ENCODE results near the gene SPAG5. TPM values are rescaled to one million over a fixed set of nuclear protein-coding genes. Genes with fewer than 3 reads are reported as not detected.
"Not testable (repeated sequence)": the region's sequence is repeated elsewhere in the genome, so short reads cannot be mapped to it uniquely, and the experiment has no call there.

SPAG5 gene
- total RNA-seq, 2 experiments from 2014 or later = 94.4 to 95.4 TPM

DNA sequence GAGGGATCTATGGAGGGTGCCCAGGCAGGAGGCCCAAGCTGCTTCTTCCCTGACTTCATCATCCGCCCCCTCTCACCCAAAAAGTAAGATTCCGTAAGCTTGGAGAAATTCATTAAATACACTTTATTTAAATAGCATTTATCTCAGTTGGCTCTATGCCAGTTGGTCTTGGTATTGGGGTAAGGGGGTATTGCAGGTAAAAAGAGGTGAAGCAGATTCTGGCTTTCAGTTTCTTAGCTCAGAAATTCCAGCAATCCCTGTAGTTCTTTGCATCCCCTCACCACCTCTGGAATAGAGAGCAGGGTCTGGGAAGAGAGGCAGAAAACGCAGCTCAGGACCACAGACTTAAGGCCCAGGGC is 21.4 kb downstream of the SPAG5 start:
- ChIA-PET CTCF (interaction anchor here (0.5 to 1.0 kb wide), 3 partner anchors 22 to 647 kb away, joined by 4 to 5 read pairs (median 4); no protein-coding TSS in a partner anchor), POLR2A (interaction anchor here (1.0 to 1.4 kb wide), 2 partner anchors 22 to 27 kb away, joined by 3 to 7 read pairs; no protein-coding TSS in a partner anchor)

- POLR2A ChIA-PET = interaction anchor here (0.6 to 1.4 kb wide), 3 partner anchors 11 to 26 kb away, joined by 3 to 7 read pairs (median 3); no protein-coding TSS in a partner anchor
- CTCF ChIA-PET = interaction anchor here (0.5 to 1.0 kb wide), 3 partner anchors 23 to 648 kb away, joined by 4 to 5 read pairs (median 4); no protein-coding TSS in a partner anchor
Measured at GRCh38 chr17:28576758-28577465, 21.9 kb downstream of the SPAG5 start, which contains the start of gene ALDOC. Gene ALDOC, minus strand, starts transcription at chr17:28576895. Its CDS starts 1,363 bp downstream, at chr17:28575532.

- POLR2A ChIA-PET = interaction anchor here (0.6 to 1.3 kb wide), 3 partner anchors 10 to 191 kb away, joined by 3 to 4 read pairs (median 3); no protein-coding TSS in a partner anchor
- CTCF ChIA-PET = not testable (repeated sequence)
Measured at GRCh38 chr17:28576016-28576415, 22.8 kb downstream of the SPAG5 start.

DNA sequence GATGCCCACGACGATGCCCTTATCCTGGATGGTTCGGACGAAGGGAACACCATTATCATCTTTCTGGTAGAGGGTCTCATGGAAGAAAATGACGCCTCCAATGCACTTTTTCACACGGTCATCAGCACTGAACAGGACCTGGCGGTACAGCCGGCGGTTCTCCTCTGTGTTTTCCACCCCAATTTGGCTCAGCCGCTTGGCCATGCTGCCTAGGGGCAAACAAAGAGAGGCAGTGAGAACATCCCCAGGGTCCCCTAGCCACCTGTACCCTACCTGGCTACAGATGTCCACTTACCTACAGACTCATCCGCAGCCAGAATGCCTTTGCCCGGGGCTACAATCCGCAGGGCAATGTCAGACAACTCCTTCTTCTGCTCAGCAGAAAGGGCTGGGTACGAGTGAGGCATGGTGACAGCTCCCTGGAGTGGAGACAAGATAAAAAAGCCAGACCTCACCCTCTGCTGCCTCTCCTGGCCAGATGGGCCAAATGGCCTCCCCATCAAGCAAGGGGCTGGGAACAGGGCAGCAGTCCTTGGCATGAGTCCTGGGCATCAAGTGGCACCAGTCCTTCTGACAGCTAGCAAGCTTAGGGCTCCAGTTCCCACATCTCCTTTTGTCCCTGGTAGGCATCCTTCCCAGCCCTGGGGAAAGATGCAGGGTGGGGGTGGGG is 23.6 kb downstream of the SPAG5 start:
- CTCF ChIA-PET = interaction anchor here (1.4 kb wide), 1 partner anchor 22 kb away, joined by 5 read pairs; the partner anchor contains the start of gene UNC119
- POLR2A ChIA-PET = interaction anchor here (0.9 to 1.3 kb wide), 2 partner anchors 24 to 190 kb away, joined by 3 to 4 read pairs; no protein-coding TSS in a partner anchor

- CTCF ChIA-PET = interaction anchor here (1.4 kb wide), 1 partner anchor 22 kb away, joined by 5 read pairs; the partner anchor contains the start of gene UNC119
- POLR2A ChIA-PET = no interaction called here
Measured at GRCh38 chr17:28574526-28574925, 24.3 kb downstream of the SPAG5 start.

- CTCF ChIA-PET = interaction anchor here (1.4 kb wide), 1 partner anchor 21 kb away, joined by 5 read pairs; the partner anchor contains the start of gene UNC119
- POLR2A ChIA-PET = no interaction called here
Measured at GRCh38 chr17:28573966-28574480, 24.8 kb downstream of the SPAG5 start.

GRCh38 chr17:28573521-28573920 is 25.3 kb downstream of the SPAG5 start:
- CTCF ChIA-PET = no interaction called here
- POLR2A ChIA-PET = no interaction called here

DNA sequence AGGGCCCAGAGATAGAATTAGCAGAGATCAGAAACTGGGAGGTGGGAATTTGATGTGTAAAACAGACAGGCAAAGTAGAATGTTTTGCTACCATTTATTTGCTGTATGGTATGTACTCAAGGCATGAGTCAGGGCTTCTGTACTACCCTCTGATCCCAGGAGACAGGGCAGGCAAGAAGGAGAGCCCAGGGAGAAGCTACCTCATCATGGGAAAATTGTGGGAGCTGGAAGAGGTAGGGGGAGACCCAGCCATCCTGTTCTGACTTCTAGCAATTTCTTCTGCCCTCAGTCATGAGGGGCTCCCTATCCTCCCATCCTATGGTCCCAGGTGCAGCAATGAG is 25.8 kb downstream of the SPAG5 start:
- CTCF ChIA-PET = no interaction called here
- POLR2A ChIA-PET = interaction anchor here (0.7 kb wide), 1 partner anchor 26 kb away, joined by 3 read pairs; no protein-coding TSS in a partner anchor

- POLR2A ChIA-PET = interaction anchor here (0.6 to 1.5 kb wide), 5 partner anchors 21 to 147 kb away, joined by 3 to 5 read pairs (median 3); partner anchors contain the start of gene RPL23A
- CTCF ChIA-PET = interaction anchor here (1.0 to 2.1 kb wide), 2 partner anchors 18 to 25 kb away, joined by 3 to 10 read pairs; no protein-coding TSS in a partner anchor
Measured at GRCh38 chr17:28572259-28573039, 26.4 kb downstream of the SPAG5 start.

GRCh38 chr17:28571361-28572122 is 27.3 kb downstream of the SPAG5 start, which contains the start of gene PIGS:
Gene PIGS, minus strand, starts transcription at chr17:28571524. Its CDS starts 28 bp downstream, at chr17:28571496.
- ChIA-PET POLR2A (interaction anchor here (0.6 to 1.8 kb wide), 10 partner anchors 20 to 236 kb away, joined by 3 to 8 read pairs (median 4); partner anchors contain the start of genes BLTP2, RPL23A and TNFAIP1), CTCF (interaction anchor here (0.7 to 2.1 kb wide), 5 partner anchors 9 to 42 kb away, joined by 3 to 10 read pairs (median 3); no protein-coding TSS in a partner anchor)

- ChIA-PET CTCF (interaction anchor here (0.6 to 2.1 kb wide), 8 partner anchors 10 to 218 kb away, joined by 3 to 10 read pairs (median 4); no protein-coding TSS in a partner anchor), POLR2A (interaction anchor here (0.6 to 1.8 kb wide), 7 partner anchors 21 to 235 kb away, joined by 3 to 8 read pairs (median 4); partner anchors contain the start of genes BLTP2, RPL23A and TNFAIP1)
Measured at GRCh38 chr17:28570716-28571360, 28.0 kb downstream of the SPAG5 start.

DNA sequence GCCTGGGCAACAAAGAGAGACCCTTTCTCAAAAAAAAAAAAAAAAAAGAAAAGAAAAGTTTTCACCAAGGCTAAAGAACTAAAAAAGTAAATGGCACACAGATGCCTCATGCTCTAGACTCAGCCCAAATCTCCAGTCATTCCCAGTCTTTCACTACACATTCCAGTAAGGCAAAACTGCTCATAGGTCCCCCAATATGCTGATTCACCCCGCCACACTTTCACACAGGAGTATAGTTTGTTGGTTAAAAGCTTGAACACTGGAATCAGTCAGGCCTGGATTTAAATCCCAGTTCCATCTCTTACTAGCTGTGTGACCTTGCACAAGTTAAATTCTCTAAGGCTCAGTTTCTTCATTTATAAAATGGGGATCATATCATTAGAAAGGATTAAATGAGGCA is 29.4 kb downstream of the SPAG5 start:
- POLR2A ChIA-PET = no interaction called here
- CTCF ChIA-PET = interaction anchor here (1.2 kb wide), 1 partner anchor 16 kb away, joined by 5 read pairs; no protein-coding TSS in a partner anchor

DNA sequence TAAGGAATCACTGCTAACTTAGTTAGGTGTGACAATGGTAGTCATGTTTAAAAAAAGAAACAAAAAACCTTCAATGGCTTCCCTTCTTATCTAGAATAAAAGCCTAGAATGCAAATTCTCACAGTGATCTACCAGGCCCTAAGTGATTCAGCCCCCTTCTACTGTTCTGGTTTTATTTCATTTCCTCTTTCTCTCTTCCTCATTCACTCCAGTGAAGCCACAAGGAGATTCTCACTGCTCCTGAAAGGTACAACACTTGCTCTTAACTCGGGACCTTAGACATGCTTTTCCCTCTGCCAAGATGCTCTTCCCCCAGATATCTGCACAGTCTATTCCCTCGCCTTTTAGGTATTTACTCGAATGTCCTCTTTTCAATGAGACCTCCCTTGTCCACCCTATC is 31.2 kb downstream of the SPAG5 start:
- ChIA-PET POLR2A (no interaction called here), CTCF (no interaction called here)

DNA sequence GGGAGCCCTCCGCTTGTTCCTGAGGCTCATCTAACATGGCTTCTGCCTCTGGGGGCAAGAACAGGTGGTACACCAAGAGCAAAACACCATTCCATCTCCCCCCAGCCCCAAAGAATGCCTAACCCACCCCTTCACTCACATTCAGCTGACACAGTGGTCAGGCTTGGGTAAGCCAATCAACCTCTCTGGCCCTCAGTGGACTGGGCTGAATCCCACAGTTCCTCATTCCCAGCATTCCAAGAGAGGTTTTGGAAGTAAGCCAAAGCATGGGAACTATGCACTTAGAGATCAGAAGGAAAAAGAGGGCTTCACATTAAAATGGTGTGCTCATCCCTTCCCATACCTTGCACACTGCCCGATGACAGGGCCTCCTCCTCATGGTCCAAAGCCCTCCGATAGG is 35.4 kb downstream of the SPAG5 start:
- ChIA-PET POLR2A (no interaction called here), CTCF (no interaction called here)

DNA sequence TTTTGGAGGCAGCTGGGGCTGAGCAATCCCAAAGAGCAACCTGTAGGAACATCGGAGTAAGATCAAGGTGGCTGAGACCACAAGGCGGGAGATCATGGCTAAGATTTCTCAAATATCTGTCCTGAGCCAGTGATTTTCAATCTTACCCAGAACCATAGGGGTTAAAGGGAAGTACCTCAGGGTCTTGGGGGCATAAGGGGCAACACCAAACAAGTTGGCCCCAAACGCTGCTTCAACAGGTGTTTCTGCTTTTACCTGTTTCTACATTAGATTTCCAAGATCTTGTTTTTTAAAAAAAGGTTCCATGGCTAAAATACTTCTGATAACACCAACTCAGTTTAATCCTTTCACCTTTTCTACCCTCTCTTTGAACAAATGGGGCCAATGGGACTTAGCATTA is 43.8 kb downstream of the SPAG5 start:
- ChIA-PET POLR2A (no interaction called here), CTCF (interaction anchor here (1.5 kb wide), 1 partner anchor 17 kb away, joined by 3 read pairs; the partner anchor contains the start of gene PIGS)

DNA sequence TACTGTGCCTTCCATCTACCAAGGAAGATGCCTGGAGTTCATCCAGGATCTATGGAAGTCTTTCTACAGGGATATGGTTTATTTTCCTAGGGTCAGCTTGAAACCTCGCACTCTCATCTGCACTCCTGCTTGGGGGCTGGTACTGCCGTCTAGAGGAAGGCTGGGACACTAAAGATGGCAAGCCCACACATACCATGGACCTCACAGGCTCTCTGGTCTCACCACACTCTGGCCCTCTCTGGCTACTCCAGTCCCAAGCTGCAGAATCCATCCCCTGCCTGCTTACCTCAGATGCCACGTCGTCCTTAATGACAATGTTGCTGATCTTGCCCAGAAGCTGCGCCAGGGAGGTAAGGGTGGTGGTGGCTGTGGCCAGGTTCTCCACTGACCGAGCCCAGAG is 44.3 kb downstream of the SPAG5 start:
- ChIA-PET POLR2A (no interaction called here), CTCF (interaction anchor here (1.5 kb wide), 1 partner anchor 17 kb away, joined by 3 read pairs; the partner anchor contains the start of gene PIGS)

- ChIA-PET CTCF (interaction anchor here (0.7 to 1.1 kb wide), 3 partner anchors 22 to 152 kb away, joined by 3 to 5 read pairs (median 3); no protein-coding TSS in a partner anchor), POLR2A (no interaction called here)
Measured at GRCh38 chr17:28553000-28553505, 45.8 kb downstream of the SPAG5 start.
